ENCODE results near the gene ATXN7L2. TPM values are rescaled to one million over a fixed set of nuclear protein-coding genes. Genes with fewer than 3 reads are reported as not detected.

ATXN7L2 gene
- polyA plus RNA-seq, 2 of the 4 experiments (the other 2 are of a cell fraction) = 0.97 to 2.2 TPM

DNA sequence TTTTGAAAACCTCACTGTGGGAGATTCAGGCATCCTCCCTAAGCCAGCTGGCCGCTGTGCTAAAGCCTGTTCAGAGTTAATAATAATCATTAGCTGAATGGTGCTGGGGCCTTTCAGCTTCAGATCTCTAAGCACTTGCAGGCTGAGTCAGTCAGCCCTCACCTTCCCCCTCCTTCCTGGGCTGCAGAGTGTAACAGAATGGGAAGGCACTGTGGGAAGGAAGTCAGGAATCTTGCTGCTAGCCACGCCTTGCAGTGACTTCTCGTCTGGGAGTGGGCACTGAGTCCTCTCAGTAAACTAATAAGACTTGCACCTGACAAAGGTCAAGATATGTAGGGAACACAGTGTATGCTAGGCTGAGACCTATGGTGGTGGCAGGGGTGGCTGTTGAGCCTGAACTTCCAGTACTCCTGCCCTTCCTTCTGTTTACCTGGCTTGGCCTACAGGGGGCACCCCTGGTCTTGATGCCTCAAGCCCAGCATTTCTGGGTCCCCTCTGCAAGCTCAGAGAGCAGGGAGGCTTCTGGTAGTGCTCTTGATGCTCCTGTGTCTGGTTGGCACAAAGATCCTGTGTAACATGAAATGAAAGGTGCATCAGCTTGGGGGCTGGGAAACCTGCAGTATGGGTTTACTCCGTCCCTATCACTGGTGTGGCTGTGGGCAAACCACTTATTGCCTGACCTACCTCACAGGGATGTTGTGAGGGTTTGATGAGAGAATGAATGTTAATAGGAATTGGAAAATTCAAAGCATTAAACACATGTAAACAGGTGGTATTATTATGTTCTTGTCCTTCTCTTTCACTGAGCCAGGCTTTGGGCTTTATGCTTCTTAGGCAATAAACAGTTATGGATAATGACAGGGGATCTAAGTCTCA is 16.2 kb downstream of the ATXN7L2 start:
- H3K27ac ChIP-seq = no peak overlapping the region

DNA sequence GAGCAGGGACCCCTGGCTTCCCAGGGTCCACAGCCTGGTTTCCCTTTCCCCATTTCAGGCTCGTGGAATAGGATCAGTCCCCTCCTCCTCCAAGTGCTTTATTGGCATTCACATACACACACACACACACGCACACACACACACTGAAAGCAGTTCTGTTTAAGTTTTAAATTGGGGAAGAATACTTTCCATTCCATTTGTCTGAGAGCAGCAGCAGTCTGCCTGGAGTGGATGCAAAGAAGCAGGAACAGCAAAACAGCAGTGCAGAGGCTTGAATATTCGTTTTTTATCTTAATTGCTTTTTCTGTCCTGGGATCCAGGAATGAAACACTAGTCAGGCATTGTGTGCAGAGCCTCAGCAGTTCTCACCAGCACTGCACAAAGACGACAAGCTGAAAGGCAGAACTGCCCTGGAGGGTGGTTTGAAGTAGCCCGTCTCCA is 17.3 kb downstream of the ATXN7L2 start:
- no peak overlapping the region for H3K27ac ChIP-seq
- no peaks in the 10 kb centered on the region for H3K9me3 ChIP-seq
- no peak overlapping the region for H3K4me3 ChIP-seq
- H3K4me1 ChIP-seq = no peaks in the 10 kb centered on the region
- 57% methylated on average over 5 of the region's 5 CpGs for WGBS (ENCODE audit: missing lambda C conversion rate)
- TF ChIP-seq RFX5 (IDR thresholded peaks at IDR 0.05) (no peak), PHF8 (IDR thresholded peaks at IDR 0.05; ENCODE audit: borderline replicate concordance, low read depth) (no peak), RNF2 (IDR thresholded peaks at IDR 0.05; ENCODE audit: borderline replicate concordance, low read depth) (no peak), MAZ (IDR thresholded peaks at IDR 0.05; ENCODE audit: borderline replicate concordance, low read depth, low read length) (no peak)
- ChIA-PET CTCF (interaction anchor here (1.0 to 23.6 kb wide), 5 partner anchors 12 to 275 kb away, joined by 3 to 749 read pairs (median 4); partner anchors contain the start of gene GPR61), POLR2A (no interaction called here)
- ATAC-seq = no peak
- no peak overlapping the region for H3K4me2 ChIP-seq
- no peak for DNase-seq (ENCODE audit: low read depth in 1 of 2, low spot score in 1 of 2)
- no peak for FAIRE-seq

More for the DNA sequence above, 16.2 kb downstream of the ATXN7L2 start:
- ChIA-PET POLR2A (no interaction called here), CTCF (interaction anchor here (1.0 to 23.6 kb wide), 11 partner anchors 9 to 276 kb away, joined by 3 to 749 read pairs (median 4); partner anchors contain the start of genes AMIGO1, ATXN7L2 and GPR61)
- Histone ChIP-seq H3K4me3 (no peak overlapping the region), H3K4me2 (no peak overlapping the region), H3K4me1 (peaks cover 3% of the 10 kb centered on the region; the same call in 1 of the 3 replicates), H3K9me3 (no peaks in the 10 kb centered on the region)
- no peak for FAIRE-seq
- DNase-seq (ENCODE audit: low read depth in 1 of 2, low spot score in 1 of 2) = peak in 1 of 2 experiments; percentile 56
- ATAC-seq = peak; percentile 80
- 65% methylated on average over 4 of the region's 4 CpGs for WGBS (ENCODE audit: missing lambda C conversion rate)
- TF ChIP-seq FOSB (CRISPR knock-in tag; IDR thresholded peaks at IDR 0.05) (no peak), RAD21 (conservative IDR thresholded peaks at IDR 0.05 in 1 of 2, IDR thresholded peaks at IDR 0.05 in 1 of 2) (peak in 1 of 2 experiments; percentile 30; a peak in 2 of 5 replicates)
- TF ChIP-seq, protein P1, sequence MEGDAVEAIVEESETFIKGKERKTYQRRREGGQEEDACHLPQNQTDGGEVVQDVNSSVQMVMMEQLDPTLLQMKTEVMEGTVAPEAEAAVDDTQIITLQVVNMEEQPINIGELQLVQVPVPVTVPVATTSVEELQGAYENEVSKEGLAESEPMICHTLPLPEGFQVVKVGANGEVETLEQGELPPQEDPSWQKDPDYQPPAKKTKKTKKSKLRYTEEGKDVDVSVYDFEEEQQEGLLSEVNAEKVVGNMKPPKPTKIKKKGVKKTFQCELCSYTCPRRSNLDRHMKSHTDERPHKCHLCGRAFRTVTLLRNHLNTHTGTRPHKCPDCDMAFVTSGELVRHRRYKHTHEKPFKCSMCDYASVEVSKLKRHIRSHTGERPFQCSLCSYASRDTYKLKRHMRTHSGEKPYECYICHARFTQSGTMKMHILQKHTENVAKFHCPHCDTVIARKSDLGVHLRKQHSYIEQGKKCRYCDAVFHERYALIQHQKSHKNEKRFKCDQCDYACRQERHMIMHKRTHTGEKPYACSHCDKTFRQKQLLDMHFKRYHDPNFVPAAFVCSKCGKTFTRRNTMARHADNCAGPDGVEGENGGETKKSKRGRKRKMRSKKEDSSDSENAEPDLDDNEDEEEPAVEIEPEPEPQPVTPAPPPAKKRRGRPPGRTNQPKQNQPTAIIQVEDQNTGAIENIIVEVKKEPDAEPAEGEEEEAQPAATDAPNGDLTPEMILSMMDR (IDR thresholded peaks at IDR 0.05) = peak; percentile 27; the same call in 2 of the 3 replicates

DNA sequence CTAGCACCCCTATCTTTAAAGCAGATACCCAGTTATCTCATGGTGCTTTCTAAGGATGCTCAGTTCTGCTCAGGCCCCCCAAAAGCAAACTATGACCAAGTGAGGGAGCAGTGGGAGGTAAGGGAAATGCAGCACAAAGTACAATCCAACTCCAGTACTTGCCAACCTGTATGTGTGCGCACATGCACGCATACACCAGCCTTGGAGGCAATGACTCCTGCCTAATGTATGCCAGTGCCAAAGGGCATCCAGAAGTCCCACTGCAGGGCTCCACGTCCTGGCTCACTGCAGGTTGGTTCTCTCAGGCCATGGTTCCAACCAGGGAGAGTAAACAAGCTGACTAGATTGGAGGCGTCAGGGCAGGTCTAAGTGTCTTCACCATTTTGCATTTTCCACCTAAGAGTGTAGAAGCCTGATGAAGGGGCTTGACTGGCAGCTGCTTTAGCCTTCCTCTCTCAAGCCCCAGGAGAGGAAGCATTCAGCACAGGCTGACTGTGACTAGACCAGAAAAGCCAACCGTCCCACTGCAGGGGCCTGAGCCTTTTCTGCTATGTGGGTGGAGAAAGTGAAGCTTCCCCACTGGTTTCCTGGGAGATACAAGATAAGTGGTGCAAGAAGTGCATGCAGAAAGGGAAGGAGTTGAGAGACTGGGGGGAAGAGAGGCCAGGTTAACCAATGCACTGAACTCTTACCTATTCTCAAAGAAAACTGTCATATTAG is 18.1 kb downstream of the ATXN7L2 start:
- ATAC-seq = no peak
- no peaks in the 10 kb centered on the region for H3K4me1 ChIP-seq
- ChIA-PET POLR2A (no interaction called here), CTCF (interaction anchor here (0.7 to 23.6 kb wide), 7 partner anchors 8 to 30 kb away, joined by 3 to 749 read pairs (median 4); partner anchors contain the start of genes CYB561D1 and GPR61)
- H3K4me2 ChIP-seq = no peak overlapping the region
- 86% methylated on average over 5 of the region's 5 CpGs for WGBS (ENCODE audit: missing lambda C conversion rate)
- H3K9me3 ChIP-seq = no peaks in the 10 kb centered on the region
- H3K4me3 ChIP-seq = no peak overlapping the region
- FAIRE-seq = no peak
- no peak for DNase-seq (ENCODE audit: low read depth in 1 of 2, low spot score in 1 of 2)
- TF ChIP-seq PHF8 (IDR thresholded peaks at IDR 0.05; ENCODE audit: borderline replicate concordance, low read depth) (no peak), RAD21 (conservative IDR thresholded peaks at IDR 0.05 in 1 of 2, IDR thresholded peaks at IDR 0.05 in 1 of 2) (no peak), RFX5 (IDR thresholded peaks at IDR 0.05) (no peak), ESRRA (IDR thresholded peaks at IDR 0.05; ENCODE audit: borderline replicate concordance, low read length) (no peak), ZC3H11A (IDR thresholded peaks at IDR 0.05) (no peak), SREBF2 (IDR thresholded peaks at IDR 0.05) (no peak), ZNF302 (CRISPR knock-in tag; IDR thresholded peaks at IDR 0.05) (no peak), TP53 (CRISPR knock-in tag; IDR thresholded peaks at IDR 0.05) (no peak)
- TF ChIP-seq, protein P2, sequence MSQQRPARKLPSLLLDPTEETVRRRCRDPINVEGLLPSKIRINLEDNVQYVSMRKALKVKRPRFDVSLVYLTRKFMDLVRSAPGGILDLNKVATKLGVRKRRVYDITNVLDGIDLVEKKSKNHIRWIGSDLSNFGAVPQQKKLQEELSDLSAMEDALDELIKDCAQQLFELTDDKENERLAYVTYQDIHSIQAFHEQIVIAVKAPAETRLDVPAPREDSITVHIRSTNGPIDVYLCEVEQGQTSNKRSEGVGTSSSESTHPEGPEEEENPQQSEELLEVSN (IDR thresholded peaks at IDR 0.05; ENCODE audit: borderline replicate concordance, low read depth) = no peak
- no peak overlapping the region for H3K27ac ChIP-seq

All from A549 (cell line).